NCI-H345 treated with DMSO at 0.1 percent for 48 hours (cell line): ENCODE results near the gene ST8SIA1.

Experiments used
- DNase-seq: peaks from one replicate; lab custom pipeline; 2025; ENCODE audit not compliant: unreplicated experiment; lab: John Stamatoyannopoulos, UW

ST8SIA1 gene

GRCh38 chr12:22283508-22283907 is 51.0 kb downstream of the ST8SIA1 start:
- DNase-seq = no peak

GRCh38 chr12:22283006-22283506 is 51.5 kb downstream of the ST8SIA1 start:
- no peak for DNase-seq

GRCh38 chr12:22282283-22282682 is 52.2 kb downstream of the ST8SIA1 start:
- DNase-seq = no peak

GRCh38 chr12:22276867-22277266 is 57.6 kb downstream of the ST8SIA1 start:
- DNase-seq = no peak

- no peak for DNase-seq
Measured at GRCh38 chr12:22276313-22276712, 58.2 kb downstream of the ST8SIA1 start.

GRCh38 chr12:22275843-22276242 is 58.7 kb downstream of the ST8SIA1 start:
- no peak for DNase-seq

- no peak for DNase-seq
Measured at GRCh38 chr12:22272335-22273151, 62.0 kb downstream of the ST8SIA1 start.

GRCh38 chr12:22271023-22271422 is 63.5 kb downstream of the ST8SIA1 start:
- DNase-seq = no peak

GRCh38 chr12:22268973-22269372 is 65.5 kb downstream of the ST8SIA1 start:
- no peak for DNase-seq

- no peak for DNase-seq
Measured at GRCh38 chr12:22268406-22268805, 66.1 kb downstream of the ST8SIA1 start.

- no peak for DNase-seq
Measured at GRCh38 chr12:22266101-22266500, 68.4 kb downstream of the ST8SIA1 start.

- DNase-seq = no peak
Measured at GRCh38 chr12:22264380-22264779, 70.1 kb downstream of the ST8SIA1 start.

GRCh38 chr12:22262309-22262708 is 72.2 kb downstream of the ST8SIA1 start:
- no peak for DNase-seq

GRCh38 chr12:22257100-22257499 is 77.4 kb downstream of the ST8SIA1 start:
- no peak for DNase-seq

GRCh38 chr12:22256605-22257004 is 77.9 kb downstream of the ST8SIA1 start:
- no peak for DNase-seq

- no peak for DNase-seq
Measured at GRCh38 chr12:22256041-22256441, 78.5 kb downstream of the ST8SIA1 start.

- no peak for DNase-seq
Measured at GRCh38 chr12:22255097-22255496, 79.4 kb downstream of the ST8SIA1 start.

GRCh38 chr12:22254478-22254877 is 80.0 kb downstream of the ST8SIA1 start:
- no peak for DNase-seq

- DNase-seq = no peak
Measured at GRCh38 chr12:22252057-22252456, 82.5 kb downstream of the ST8SIA1 start.

GRCh38 chr12:22250762-22251161 is 83.7 kb downstream of the ST8SIA1 start:
- DNase-seq = no peak

- DNase-seq = no peak
Measured at GRCh38 chr12:22248571-22249115, 85.9 kb downstream of the ST8SIA1 start.

- no peak for DNase-seq
Measured at GRCh38 chr12:22248121-22248520, 86.4 kb downstream of the ST8SIA1 start.
